Stimulated activated CD8-positive, alpha-beta memory T cell treated with anti-CD3 and anti-CD28 coated beads, Interleukin-4, amount 100 ng/mL, for 48 hours (primary cell): Measurements from ENCODE around the gene ARL2.
A peak's percentile ranks its signal among the peaks of the same experiment; 100 is the strongest.
"Not testable (repeated sequence)": the region's sequence is repeated elsewhere in the genome, so short reads cannot be mapped to it uniquely, and the experiment has no call there.

Experiments used
- DNase-seq: peaks from one replicate; pipeline ENCODE4 v3.0.0-alpha.2; 2020

Gene ARL2

GRCh38 chr11:65013888-65014725 lies at the start of gene ARL2:
Gene ARL2 (plus strand): TSS chr11:65014160. CDS start chr11:65014208, 48 bp downstream.
- peak; percentile 92 for DNase-seq

DNA sequence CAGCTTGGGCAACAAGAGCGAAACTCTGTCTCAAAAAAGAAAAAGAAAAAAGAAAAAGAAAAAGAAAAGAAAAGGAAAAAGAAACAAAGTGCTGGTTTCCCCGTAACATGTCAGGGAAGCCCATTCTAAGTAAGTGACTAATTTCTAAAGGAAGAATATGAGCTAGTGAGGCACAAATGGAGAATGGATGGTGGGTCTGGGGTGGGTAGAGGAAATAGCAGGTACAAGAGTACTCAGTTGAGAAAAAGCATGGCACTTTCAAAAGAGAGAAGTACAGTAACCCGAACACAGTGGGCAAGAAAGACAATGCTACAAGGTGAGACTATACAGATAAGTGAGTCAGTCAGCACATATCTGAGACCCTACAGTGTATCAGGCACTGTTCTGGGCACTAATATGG lies 46.6 kb upstream of the ARL2 start:
- no peak for DNase-seq

- no peak for DNase-seq
These were observed 44.8 kb upstream of the ARL2 start for GRCh38 chr11:64969209-64969608.

DNA sequence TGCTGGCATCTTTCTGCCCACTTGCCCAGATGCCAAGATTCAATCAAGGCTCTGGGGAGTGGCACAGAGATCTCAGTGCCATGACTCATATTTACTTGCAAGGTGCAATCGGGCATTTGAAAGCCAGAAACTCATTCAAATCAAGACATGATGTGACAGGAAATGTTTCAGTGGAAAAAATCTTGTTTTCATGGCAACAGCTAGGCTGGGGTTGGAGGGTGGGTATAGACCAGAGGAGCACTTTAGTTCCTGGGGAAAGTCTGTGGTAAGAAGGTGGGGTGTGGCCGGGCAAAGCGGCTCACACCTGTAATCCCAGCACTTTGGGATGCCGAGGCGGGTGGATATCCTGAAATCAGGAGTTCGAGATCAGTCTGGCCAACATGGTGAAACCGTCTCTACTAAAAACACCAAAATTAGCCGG lies 43.2 kb upstream of the ARL2 start:
- DNase-seq = peak; percentile 55

- DNase-seq = peak; percentile 92
These were observed 42.3 kb upstream of the ARL2 start, which contains the start of gene MAJIN for GRCh38 chr11:64971421-64972233. Gene MAJIN (minus strand): TSS chr11:64972108. CDS start chr11:64959405, 12,703 bp downstream.

DNA sequence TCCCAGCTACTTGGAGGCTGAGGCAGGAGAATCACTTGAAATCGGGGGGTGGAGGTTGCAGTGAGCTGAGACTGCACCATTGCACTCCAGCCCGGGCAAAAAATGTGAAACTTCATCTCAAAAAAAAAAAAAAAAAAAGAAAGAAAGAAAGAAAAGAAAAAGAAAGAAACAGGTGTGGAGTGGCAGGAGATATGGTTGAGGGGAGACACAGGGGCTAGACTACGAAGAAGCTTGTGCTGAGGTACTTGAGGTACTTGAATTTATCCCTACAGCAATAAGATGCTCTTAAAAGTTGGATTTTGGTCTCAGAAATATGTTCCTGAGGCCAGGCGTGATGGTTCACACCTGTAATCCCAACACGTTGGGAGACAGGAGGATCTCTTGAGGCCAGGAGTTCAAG lies 39.8 kb upstream of the ARL2 start:
- DNase-seq = no peak

GRCh38 chr11:64976651-64977050 lies 37.3 kb upstream of the ARL2 start:
- no peak for DNase-seq

GRCh38 chr11:64983339-64983738 lies 30.6 kb upstream of the ARL2 start:
- not testable (repeated sequence) for DNase-seq

DNA sequence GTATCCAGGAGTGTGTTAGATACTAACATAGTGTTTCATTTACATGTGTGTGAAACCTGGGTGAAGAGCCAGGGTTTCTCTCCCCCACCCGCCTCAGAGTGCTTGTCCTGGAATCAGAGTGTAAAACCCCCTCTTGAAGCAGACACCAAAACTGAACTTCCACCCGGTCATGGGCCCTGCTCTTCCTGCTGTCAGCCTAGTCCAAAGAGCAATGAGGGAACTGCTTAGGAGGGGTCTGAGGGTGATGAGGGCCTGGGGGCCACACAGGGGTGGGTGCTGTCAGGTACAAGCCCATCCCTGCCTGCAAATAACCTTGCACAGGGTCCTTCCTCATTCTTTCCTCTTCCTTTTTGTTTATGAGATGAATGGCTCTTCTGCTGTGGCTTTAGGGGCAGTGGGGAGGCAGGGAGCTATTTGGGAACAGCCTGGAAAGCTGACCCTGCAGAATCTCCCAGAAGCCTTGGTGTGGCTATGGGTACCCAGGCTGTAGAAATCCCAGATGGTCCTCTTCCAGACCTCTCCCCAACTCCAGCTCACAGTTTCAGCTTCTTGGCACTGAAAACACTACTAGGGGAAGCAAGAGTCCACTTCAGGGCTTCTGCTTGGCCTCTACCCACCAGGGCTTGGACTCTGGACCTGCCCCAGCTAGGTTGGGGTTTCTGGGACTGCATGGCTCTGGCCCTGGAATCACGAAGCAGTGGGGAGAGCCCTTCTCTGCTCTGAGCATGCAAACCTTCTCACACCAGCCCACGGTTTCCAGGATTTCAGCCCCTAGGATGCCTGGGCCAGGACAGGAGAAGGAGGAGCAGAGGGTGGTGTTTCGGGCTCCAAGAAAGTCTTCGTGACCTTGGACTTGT lies 25.7 kb upstream of the ARL2 start:
- no peak for DNase-seq

DNA sequence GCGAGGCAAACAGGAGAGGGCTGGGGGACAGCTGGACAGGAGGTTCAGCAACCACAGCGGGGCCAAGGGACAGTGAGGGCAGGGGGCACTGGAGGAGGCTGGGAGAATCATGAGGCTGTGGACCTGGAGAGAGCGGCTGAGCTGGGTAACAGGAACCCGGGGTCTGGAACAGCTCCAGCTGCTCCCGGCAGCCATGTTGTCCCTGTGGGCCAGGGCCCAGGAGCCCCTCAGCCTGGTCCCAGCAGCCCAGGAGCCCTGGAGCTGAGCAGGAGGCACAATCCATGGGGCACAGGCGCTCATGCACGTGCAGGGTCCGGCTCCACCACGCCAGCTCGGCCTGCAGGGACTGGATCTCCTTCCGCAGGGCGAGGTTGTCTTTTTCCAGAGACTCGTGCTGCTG lies 24.5 kb upstream of the ARL2 start:
- DNase-seq = no peak

GRCh38 chr11:64990222-64990923 lies 23.6 kb upstream of the ARL2 start:
- no peak for DNase-seq

DNA sequence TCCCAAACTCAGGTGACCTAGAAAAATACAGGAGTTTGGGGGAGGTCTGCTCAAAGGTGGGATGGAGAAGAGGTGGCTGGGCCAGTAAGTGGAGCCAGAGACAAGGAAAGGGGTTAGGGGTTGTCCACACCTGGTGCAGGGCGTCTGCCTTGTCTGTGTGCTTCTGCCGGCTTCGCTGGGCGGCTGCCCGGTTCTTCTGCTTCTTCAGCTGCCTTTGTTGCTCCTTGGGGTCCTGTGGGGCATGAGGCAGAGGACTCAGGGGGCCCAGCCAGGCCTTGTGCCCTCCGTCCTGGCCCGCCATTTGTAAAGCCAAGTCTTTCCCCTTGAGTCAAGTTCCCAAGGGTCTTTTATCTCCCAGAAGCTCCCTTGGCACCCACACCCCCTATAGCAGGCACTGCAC lies 19.6 kb upstream of the ARL2 start:
- no peak for DNase-seq

DNA sequence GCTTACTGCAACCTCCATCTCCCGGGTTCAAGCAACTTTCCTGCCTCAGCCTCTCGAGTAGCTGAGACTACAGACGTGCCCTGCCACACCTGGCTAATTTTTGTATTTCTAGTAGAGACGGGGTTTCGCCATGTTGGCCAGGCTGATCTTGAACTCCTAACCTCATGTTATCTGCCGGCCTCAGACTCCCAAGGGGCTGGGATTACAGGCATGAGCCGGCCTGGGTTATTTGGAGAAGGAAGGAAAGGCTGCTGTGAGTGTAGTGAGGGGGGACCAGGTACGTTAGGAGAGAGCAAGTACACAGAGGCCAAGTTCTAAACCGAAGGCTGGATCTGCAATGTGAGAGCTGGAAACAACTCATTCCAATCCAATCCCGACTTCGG lies 17.6 kb upstream of the ARL2 start:
- DNase-seq = no peak

DNA sequence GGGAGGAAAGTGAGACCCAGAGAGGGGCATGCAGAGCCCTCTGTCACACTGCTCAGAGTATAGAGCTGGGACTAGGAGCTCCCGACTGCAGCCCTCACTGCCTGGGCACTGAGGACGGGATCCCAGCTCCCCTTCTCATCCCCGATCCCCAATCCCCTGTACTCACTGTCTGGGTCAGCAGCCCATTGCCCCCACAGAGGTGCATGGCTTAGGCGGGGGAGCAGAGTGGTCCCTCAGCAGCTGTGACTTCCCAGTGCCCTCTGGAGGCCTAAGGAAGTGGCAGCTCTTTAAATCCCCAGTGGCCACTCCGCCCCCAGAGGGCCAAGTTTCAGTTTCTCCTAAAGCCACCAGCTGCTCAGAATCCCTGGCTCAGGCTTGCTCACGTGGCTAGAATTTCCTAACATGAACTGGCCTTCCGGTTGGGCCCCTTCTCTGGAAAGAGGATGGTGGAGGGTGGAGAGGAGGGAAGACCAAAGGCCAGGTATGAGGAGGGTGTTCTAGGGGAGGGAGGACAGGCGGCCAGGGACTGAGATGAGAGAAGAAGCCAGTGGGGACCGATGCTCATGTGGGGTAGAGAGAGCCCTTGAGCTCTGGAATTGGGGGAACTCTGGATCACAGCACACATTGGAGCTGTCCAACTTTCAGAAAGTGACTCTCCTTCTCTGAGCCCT lies 17.1 kb upstream of the ARL2 start, which contains the start of gene BATF2:
Gene BATF2, minus strand, starts transcription at position 262 of the 671 bp plus-strand sequence. Its CDS starts 57 bp downstream, at position 205.
- no peak for DNase-seq

- peak; percentile 54 for DNase-seq
These were observed 15.8 kb upstream of the ARL2 start for GRCh38 chr11:64998141-64998540.

DNA sequence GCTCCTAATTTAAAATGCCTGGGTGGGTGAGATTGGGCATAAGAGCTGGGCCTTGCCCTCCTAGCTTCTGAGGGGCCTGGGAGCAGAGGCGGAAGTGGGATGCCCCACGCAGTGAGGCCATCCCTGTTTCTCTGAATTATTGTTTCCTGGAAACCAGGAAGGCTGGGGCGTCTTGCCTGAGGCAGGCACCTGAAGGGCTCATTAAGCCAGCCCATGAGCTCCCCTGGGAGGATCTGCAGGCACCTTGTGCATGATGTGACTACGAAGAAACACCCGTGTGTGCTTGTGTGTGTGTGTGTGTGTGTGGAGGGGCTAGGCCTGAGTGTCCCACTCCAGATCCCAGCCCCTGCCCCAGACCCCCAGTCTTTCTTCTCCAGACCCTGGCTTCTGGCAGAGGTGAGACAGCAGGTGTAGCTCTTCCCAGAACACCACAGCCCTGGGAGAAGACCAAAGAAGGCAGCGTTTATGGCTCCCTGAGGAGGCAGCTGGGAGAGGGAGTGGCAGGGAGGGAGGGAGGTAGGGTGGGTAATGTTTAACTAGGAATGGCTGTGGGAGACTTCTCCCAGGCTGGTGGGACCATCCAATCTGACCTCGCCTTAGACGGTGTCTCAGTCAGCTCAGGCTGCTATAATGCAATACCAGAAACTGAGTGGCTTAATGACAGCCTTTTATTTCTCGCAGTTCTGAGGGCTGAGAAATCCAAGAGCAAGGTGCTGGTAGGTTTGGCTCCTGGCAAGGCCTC lies 15.1 kb upstream of the ARL2 start:
- DNase-seq = no peak

DNA sequence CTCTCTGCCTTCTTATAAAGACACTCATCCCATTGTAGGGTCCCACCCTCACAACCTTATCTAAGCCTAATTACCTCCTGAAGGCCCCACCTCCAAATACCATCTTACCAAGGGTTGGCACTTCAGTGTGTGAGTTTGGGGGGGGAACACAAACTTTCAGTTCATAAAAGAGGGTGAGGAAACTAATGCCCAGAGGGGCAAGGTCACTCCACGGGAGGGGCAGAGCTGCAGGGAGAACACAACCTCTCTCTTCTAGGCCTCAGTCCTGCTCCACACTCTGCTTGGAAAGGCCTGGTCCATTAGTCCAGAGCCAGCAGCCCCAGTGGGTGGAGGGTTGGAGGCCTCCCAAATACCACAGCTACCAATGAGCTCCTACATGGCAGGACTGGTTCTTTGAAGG lies 14.5 kb upstream of the ARL2 start:
- DNase-seq = no peak

GRCh38 chr11:65002706-65003105 lies 11.3 kb upstream of the ARL2 start:
- DNase-seq = no peak

DNA sequence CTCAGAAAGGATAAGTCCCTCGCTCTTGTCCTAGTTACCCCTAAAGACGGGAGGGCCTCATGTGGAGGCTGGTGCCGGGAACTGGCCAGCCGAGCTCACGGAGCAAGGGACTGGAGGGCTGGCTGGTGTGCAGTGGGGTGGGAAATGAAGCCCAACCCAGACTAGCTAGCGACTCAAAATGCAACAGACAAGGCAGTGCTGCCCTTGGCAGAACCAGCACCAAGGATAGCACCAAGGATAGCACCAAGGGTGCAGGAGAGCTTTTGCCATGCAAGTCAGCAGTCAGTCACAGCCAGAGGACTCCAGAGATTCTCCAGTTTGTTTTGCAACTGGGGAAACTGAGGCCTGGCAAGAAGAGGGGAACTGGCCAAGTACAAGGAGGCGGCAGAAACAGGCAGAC lies 10.7 kb upstream of the ARL2 start:
- no peak for DNase-seq

DNA sequence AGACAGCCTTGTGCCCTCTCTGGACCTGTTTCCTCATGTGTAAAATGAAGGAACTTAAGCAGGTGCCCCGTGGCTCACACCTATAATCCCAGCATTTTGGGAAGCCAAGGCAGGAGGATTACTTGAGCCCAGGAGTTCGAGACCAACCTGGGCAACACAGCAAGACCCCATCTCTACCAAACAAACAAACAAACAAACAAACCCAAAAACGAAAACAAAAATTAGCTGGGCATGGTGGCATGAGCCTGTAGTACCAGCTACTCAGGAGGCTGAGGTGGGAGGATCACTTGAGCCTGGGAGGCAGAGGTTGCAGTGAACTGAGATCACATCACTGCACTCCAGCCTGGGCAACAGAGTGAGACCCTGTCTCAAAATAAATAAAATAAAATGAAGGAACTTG lies 10.0 kb upstream of the ARL2 start:
- DNase-seq = not testable (repeated sequence)

DNA sequence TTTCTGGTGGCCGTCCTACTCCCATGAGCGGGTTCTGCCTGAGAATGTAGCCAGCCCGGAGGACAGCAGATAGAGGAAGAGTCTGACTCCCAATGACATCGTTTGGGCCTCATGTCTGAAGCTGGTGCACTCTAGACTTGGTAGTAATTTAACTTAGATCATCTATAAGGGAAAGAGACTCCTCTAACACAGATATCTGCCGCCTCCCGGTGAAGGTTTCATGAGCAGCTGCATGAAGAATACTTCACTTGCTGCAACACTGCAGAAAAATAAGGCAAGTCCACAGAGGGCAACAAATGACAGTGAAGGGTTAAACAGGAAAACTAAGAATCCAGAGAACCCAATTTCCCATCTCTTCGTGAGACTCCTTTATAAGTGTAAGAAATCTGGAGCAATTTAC lies 5.9 kb upstream of the ARL2 start:
- no peak for DNase-seq
